GM19468 (cell line): Measurements from ENCODE around the gene MACC1.

ENCODE experiments used
- ATAC-seq: cut with Tn5 transposase; IDR thresholded peaks from one replicate; pipeline ENCODE4 v1.9.1; 2021; ENCODE audit warnings: mild to moderate bottlenecking, moderate library complexity, moderate number of reproducible peaks; ENCODE audit not compliant: unreplicated experiment; ENCODE audit errors: extremely low read depth

Gene MACC1

GRCh38 chr7:20102982-20103381 is 114.2 kb downstream of the MACC1 start:
- no peak for ATAC-seq

DNA sequence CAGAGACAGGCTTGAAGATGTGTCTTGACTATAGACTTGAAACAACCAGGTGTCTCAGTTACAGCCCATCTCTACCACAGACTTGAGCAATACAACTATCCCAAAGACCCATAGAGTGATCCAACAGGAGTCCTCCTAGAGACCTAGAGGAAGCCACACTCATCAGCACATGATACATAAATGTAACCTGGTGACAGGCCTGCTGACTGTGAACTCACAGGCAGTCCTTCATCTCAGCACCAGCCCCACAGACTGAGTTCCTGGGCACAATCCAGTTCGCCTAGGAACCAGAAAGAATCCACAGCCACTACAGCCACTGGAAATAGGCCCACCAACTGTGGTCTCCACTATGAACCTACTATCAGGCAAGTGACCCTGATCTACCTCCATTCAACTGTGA is 121.3 kb downstream of the MACC1 start:
- no peak for ATAC-seq

- no peak for ATAC-seq
Observed at GRCh38 chr7:20095436-20095835, 121.7 kb downstream of the MACC1 start.

DNA sequence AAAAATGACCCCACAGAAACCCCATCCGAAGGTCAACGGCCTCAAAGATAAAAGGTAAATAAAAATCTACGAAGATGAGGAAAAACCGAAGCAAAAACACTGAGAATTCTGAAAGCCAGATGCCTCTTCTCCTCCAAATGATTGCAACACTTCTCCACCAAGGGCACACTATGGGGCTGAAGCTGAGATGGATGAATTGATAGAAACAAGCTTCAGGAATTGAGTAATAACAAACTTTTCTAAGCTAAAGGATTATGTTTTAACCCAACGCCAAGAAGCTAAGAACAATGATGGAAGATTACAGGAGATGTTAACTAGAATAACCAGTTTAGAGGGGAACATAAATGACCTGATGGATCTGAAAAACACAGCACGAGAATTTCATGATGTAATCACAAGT is 127.8 kb downstream of the MACC1 start:
- ATAC-seq, result no peak

GRCh38 chr7:20085086-20085485 is 132.1 kb downstream of the MACC1 start:
- ATAC-seq, result no peak
